Body of pancreas (tissue), 4 donors: ENCODE measurements around the gene FAS. TPM values are rescaled to one million over a fixed set of nuclear protein-coding genes. Genes with fewer than 3 reads are reported as not detected.

Experiments
- ATAC-seq: fragments of 150-250 bp; one replicate; pipeline ENCODE4 v1.9.1; 2016
- DNase-seq, 4 donors: peaks; one replicate each; pipeline ENCODE4 v3.0.0-alpha.2; 2019
- H3K27ac ChIP-seq, 4 donors: fragments of 200-600 bp; sonication (generic); 1 replicate in 3 of 4; 2 replicates in 1 of 4; pipeline versions ENCODE4 v1.5.1 to v1.6.1; 2016 to 2019; ENCODE audit warnings: mild to moderate bottlenecking in 1 of 4, mixed read lengths in 1 of 4, moderate library complexity in 1 of 4
- H3K27me3 ChIP-seq, 2 donors: fragments of 200-600 bp; sonication (generic); one replicate each; pipeline ENCODE4 v1.6.0; 2016; ENCODE audit warnings: mild to moderate bottlenecking in 1 of 2
- H3K36me3 ChIP-seq, 2 donors: fragments of 200-600 bp; sonication (generic); replicated peaks in 1 of 2; 2 replicates each; pipeline ENCODE4 v1.5.1; 2016; ENCODE audit warnings: low read depth in 2 of 2; ENCODE audit not compliant: insufficient read depth in 1 of 2
- H3K4me1 ChIP-seq: fragments of 200-600 bp; sonication (generic); one replicate; pipeline ENCODE4 v1.6.0; 2016
- H3K4me3 ChIP-seq, 2 donors: fragments of 200-600 bp; sonication (generic); 1 replicate in 1 of 2; 2 replicates in 1 of 2; pipeline ENCODE4 v1.5.1; 2016 to 2019
- H3K9me3 ChIP-seq, 3 donors: fragments of 200-600 bp; sonication (generic); 1 replicate in 2 of 3; 2 replicates in 1 of 3; pipeline ENCODE4 v1.5.1; 2016
- CTCF ChIP-seq, 7 experiments: fragments of 450-650 bp in 4 of 7; fragments of 200-600 bp in 3 of 7; sonication (generic) in 3 of 7; IDR thresholded peaks; one replicate each; pipeline ENCODE4 v1.5.1; 2016 to 2019; ENCODE audit warnings: antibody characterized with exemption in 7 of 7
- POLR2A ChIP-seq, 3 donors: fragments of 450-650 bp; IDR thresholded peaks; one replicate each; pipeline ENCODE4 v1.6.1; 2016; ENCODE audit warnings: antibody characterized with exemption in 3 of 3, mild to moderate bottlenecking in 2 of 3
- WGBS, 2 donors: methylation state at CpG; one replicate each; pipeline ENCODE4 v1.1.5; 2017; 5-methylcytosine and 5-hydroxymethylcytosine counted together
- intact Hi-C: fragments of 100-400 bp; cut with DNase I; formaldehyde crosslinking; loops from one replicate; pipeline ENCODE4 v1.15.1; 2023
- total RNA-seq, 2 donors: library from RNA; depleted of rRNA; stranded (reverse); fragments of >200 nt; gene quantifications; one replicate each; pipeline ENCODE4 v1.1.0, GENCODE V29; 2016

The FAS gene
- total RNA-seq, 2 donors from 2014 or later = 13.7 to 22.1 TPM

- no peaks in the 10 kb centered on the region for H3K27me3 ChIP-seq
- 59 to 70% methylated on average over 3 of the region's 3 CpGs for WGBS, 2 donors
- H3K4me3 ChIP-seq = no peak overlapping the region
- intact Hi-C loops = no loop called here
- DNase-seq (no peak), ATAC-seq (no peak)
- no peaks in the 10 kb centered on the region for H3K9me3 ChIP-seq
- peak overlapping the region in 2 of 4 donors; percentile 68 to 73 for H3K27ac ChIP-seq
- no peaks in the 10 kb centered on the region for H3K36me3 ChIP-seq
- no peak for TF ChIP-seq POLR2A (IDR thresholded peaks at IDR 0.05)
- no peak for TF ChIP-seq CTCF (IDR thresholded peaks at IDR 0.05)
- peaks cover 17% of the 10 kb centered on the region for H3K4me1 ChIP-seq
Measured at GRCh38 chr10:88974012-88974411, 16.6 kb upstream of the FAS start.

- TF ChIP-seq CTCF (IDR thresholded peaks at IDR 0.05) (no peak), POLR2A (IDR thresholded peaks at IDR 0.05) (no peak)
- Histone ChIP-seq H3K27ac (peak overlapping the region; percentile 6 to 74 (median 70)), H3K36me3 (no peaks in the 10 kb centered on the region), H3K27me3 (no peaks in the 10 kb centered on the region), H3K4me3 (peak overlapping the region in 1 of 2 donors; percentile 1), H3K9me3 (no peaks in the 10 kb centered on the region), H3K4me1 (peaks cover 17% of the 10 kb centered on the region)
- ATAC-seq (peak; percentile 68), DNase-seq (peak in 1 of 4 donors; percentile 15)
- WGBS, 2 donors = 6 to 7% methylated on average over 7 of the region's 7 CpGs
- intact Hi-C loops = no loop called here
Measured at GRCh38 chr10:88974446-88975376, 15.9 kb upstream of the FAS start.

GRCh38 chr10:88975377-88975720 lies 15.2 kb upstream of the FAS start:
- H3K4me1 ChIP-seq = peaks cover 17% of the 10 kb centered on the region
- 48 to 51% methylated on average over 3 of the region's 3 CpGs for WGBS, 2 donors
- H3K27ac ChIP-seq = peak overlapping the region in 3 of 4 donors; percentile 68 to 74 (median 73)
- peak overlapping the region in 1 of 2 donors; percentile 1 for H3K4me3 ChIP-seq
- DNase-seq = no peak
- no peaks in the 10 kb centered on the region for H3K27me3 ChIP-seq
- TF ChIP-seq CTCF (IDR thresholded peaks at IDR 0.05) (no peak), POLR2A (IDR thresholded peaks at IDR 0.05) (no peak)
- H3K9me3 ChIP-seq = no peaks in the 10 kb centered on the region
- H3K36me3 ChIP-seq = no peaks in the 10 kb centered on the region
- ATAC-seq = no peak
- intact Hi-C loops = no loop called here

GRCh38 chr10:88978463-88978862 lies 12.1 kb upstream of the FAS start:
- H3K36me3 ChIP-seq = no peaks in the 10 kb centered on the region
- DNase-seq = no peak
- no peaks in the 10 kb centered on the region for H3K9me3 ChIP-seq
- no peak overlapping the region for H3K27ac ChIP-seq
- H3K27me3 ChIP-seq = no peaks in the 10 kb centered on the region
- peaks cover 31% of the 10 kb centered on the region for H3K4me1 ChIP-seq
- no peak for ATAC-seq
- intact Hi-C loops = no loop called here
- H3K4me3 ChIP-seq = no peak overlapping the region
- TF ChIP-seq CTCF (IDR thresholded peaks at IDR 0.05) = no peak
- no peak for TF ChIP-seq POLR2A (IDR thresholded peaks at IDR 0.05)
- WGBS, 2 donors = 93 to 95% methylated on average over 2 of the region's 2 CpGs
